Sigmoid colon (tissue), 4 donors: ENCODE data around the gene ADAMTSL2.

Experiments
- CTCF ChIP-seq, 4 experiments: fragments of 450-650 bp in 3 of 4; fragments of 200-600 bp in 1 of 4; IDR thresholded peaks; one replicate each; pipeline ENCODE4 v1.5.1; 2016 to 2019; ENCODE audit warnings: antibody characterized with exemption in 4 of 4, mild to moderate bottlenecking in 3 of 4, moderate library complexity in 2 of 4
- POLR2A ChIP-seq, 2 donors: fragments of 450-650 bp; IDR thresholded peaks; one replicate each; pipeline ENCODE4 v1.6.1; 2016; ENCODE audit warnings: antibody characterized with exemption in 2 of 2, mild to moderate bottlenecking in 2 of 2, moderate library complexity in 2 of 2
- POLR2AphosphoS5 ChIP-seq, 4 donors: sonication (generic); formaldehyde crosslinking; IDR thresholded peaks; one replicate each; pipeline ENCODE4 v1.6.1; 2017; ENCODE audit warnings: antibody characterized with exemption in 4 of 4

- TF ChIP-seq POLR2AphosphoS5 (IDR thresholded peaks at IDR 0.05) (no peak), CTCF (IDR thresholded peaks at IDR 0.05) (no peak), POLR2A (IDR thresholded peaks at IDR 0.05) (no peak)
Observed at GRCh38 chr9:133502112-133502511, 32.4 kb upstream of the ADAMTSL2 start.
